ENCODE measurements around the gene ABHD12.

The ABHD12 gene

GRCh38 chr20:25258828-25259227, 131.8 kb downstream of the ABHD12 start:
- TF ChIP-seq SNAI2 (CRISPR knock-in tag; IDR thresholded peaks at IDR 0.05) (no peak), ZFP30 (CRISPR knock-in tag; IDR thresholded peaks at IDR 0.05) (no peak), ZNF565 (CRISPR knock-in tag; conservative IDR thresholded peaks at IDR 0.05; ENCODE audit: low read depth) (no peak), ARNTL (CRISPR knock-in tag; IDR thresholded peaks at IDR 0.05; ENCODE audit: borderline replicate concordance, low read depth) (no peak), ESRRG (CRISPR knock-in tag; IDR thresholded peaks at IDR 0.05) (no peak), TCF4 (CRISPR knock-in tag; IDR thresholded peaks at IDR 0.05; ENCODE audit: borderline replicate concordance) (no peak), ZNF8 (CRISPR knock-in tag; IDR thresholded peaks at IDR 0.05) (no peak), BACH2 (CRISPR knock-in tag; IDR thresholded peaks at IDR 0.05; ENCODE audit: borderline replicate concordance) (no peak), PATZ1 (CRISPR knock-in tag; IDR thresholded peaks at IDR 0.05; ENCODE audit: borderline replicate concordance) (no peak), PPARA (CRISPR knock-in tag; IDR thresholded peaks at IDR 0.05; ENCODE audit: borderline replicate concordance) (no peak), CREB5 (CRISPR knock-in tag; IDR thresholded peaks at IDR 0.05; ENCODE audit: low read depth) (no peak), GLIS3 (CRISPR knock-in tag; IDR thresholded peaks at IDR 0.05) (no peak), POU6F1 (CRISPR knock-in tag; IDR thresholded peaks at IDR 0.05; ENCODE audit: borderline replicate concordance, low read depth) (no peak), OSR1 (CRISPR knock-in tag; IDR thresholded peaks at IDR 0.05) (no peak), RARB (CRISPR knock-in tag; IDR thresholded peaks at IDR 0.05) (no peak), ZFP3 (CRISPR knock-in tag; IDR thresholded peaks at IDR 0.05) (no peak), TOX (CRISPR knock-in tag; IDR thresholded peaks at IDR 0.05; ENCODE audit: borderline replicate concordance) (no peak), ZC3H10 (CRISPR knock-in tag; IDR thresholded peaks at IDR 0.05) (no peak)
- TF ChIP-seq, protein P1, sequence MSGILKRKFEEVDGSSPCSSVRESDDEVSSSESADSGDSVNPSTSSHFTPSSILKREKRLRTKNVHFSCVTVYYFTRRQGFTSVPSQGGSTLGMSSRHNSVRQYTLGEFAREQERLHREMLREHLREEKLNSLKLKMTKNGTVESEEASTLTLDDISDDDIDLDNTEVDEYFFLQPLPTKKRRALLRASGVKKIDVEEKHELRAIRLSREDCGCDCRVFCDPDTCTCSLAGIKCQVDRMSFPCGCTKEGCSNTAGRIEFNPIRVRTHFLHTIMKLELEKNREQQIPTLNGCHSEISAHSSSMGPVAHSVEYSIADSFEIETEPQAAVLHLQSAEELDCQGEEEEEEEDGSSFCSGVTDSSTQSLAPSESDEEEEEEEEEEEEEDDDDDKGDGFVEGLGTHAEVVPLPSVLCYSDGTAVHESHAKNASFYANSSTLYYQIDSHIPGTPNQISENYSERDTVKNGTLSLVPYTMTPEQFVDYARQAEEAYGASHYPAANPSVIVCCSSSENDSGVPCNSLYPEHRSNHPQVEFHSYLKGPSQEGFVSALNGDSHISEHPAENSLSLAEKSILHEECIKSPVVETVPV (CRISPR knock-in tag; IDR thresholded peaks at IDR 0.05): no peak
- TF ChIP-seq, protein P2, sequence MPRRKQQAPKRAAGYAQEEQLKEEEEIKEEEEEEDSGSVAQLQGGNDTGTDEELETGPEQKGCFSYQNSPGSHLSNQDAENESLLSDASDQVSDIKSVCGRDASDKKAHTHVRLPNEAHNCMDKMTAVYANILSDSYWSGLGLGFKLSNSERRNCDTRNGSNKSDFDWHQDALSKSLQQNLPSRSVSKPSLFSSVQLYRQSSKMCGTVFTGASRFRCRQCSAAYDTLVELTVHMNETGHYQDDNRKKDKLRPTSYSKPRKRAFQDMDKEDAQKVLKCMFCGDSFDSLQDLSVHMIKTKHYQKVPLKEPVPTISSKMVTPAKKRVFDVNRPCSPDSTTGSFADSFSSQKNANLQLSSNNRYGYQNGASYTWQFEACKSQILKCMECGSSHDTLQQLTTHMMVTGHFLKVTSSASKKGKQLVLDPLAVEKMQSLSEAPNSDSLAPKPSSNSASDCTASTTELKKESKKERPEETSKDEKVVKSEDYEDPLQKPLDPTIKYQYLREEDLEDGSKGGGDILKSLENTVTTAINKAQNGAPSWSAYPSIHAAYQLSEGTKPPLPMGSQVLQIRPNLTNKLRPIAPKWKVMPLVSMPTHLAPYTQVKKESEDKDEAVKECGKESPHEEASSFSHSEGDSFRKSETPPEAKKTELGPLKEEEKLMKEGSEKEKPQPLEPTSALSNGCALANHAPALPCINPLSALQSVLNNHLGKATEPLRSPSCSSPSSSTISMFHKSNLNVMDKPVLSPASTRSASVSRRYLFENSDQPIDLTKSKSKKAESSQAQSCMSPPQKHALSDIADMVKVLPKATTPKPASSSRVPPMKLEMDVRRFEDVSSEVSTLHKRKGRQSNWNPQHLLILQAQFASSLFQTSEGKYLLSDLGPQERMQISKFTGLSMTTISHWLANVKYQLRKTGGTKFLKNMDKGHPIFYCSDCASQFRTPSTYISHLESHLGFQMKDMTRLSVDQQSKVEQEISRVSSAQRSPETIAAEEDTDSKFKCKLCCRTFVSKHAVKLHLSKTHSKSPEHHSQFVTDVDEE (CRISPR knock-in tag; IDR thresholded peaks at IDR 0.05): no peak
- no peak for ATAC-seq

DNA sequence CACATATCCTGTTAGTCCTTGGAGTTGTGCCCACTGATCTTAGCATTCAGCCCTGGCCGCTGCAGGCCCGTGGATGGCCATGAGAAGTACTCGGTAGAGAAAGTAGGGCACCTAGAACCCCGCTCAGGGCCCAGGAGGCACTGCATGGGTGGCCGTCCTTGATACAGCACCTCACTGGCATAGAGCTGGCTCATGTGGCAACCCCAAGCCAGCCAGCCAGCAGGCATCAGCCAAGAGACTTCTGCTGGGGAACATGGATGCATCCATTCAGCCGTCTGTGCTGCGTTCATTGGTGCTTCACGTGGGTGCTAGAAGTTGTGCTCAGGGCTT, 132.2 kb downstream of the ABHD12 start:
- ATAC-seq: no peak
- TF ChIP-seq CREB5 (CRISPR knock-in tag; IDR thresholded peaks at IDR 0.05; ENCODE audit: low read depth) (no peak), ZC3H10 (CRISPR knock-in tag; IDR thresholded peaks at IDR 0.05) (no peak), ESRRG (CRISPR knock-in tag; IDR thresholded peaks at IDR 0.05) (no peak), ZNF70 (CRISPR knock-in tag; IDR thresholded peaks at IDR 0.05) (no peak), RARB (CRISPR knock-in tag; IDR thresholded peaks at IDR 0.05) (no peak), PATZ1 (CRISPR knock-in tag; IDR thresholded peaks at IDR 0.05; ENCODE audit: borderline replicate concordance) (no peak), OSR1 (CRISPR knock-in tag; IDR thresholded peaks at IDR 0.05) (no peak), ZFP30 (CRISPR knock-in tag; IDR thresholded peaks at IDR 0.05) (no peak), POU6F1 (CRISPR knock-in tag; IDR thresholded peaks at IDR 0.05; ENCODE audit: borderline replicate concordance, low read depth) (no peak), ISL1 (CRISPR knock-in tag; IDR thresholded peaks at IDR 0.05) (no peak), BACH2 (CRISPR knock-in tag; IDR thresholded peaks at IDR 0.05; ENCODE audit: borderline replicate concordance) (no peak), ZNF565 (CRISPR knock-in tag; conservative IDR thresholded peaks at IDR 0.05; ENCODE audit: low read depth) (no peak), ZNF8 (CRISPR knock-in tag; IDR thresholded peaks at IDR 0.05) (no peak), TCF4 (CRISPR knock-in tag; IDR thresholded peaks at IDR 0.05; ENCODE audit: borderline replicate concordance) (no peak), SNAI2 (CRISPR knock-in tag; IDR thresholded peaks at IDR 0.05) (no peak)
- TF ChIP-seq, protein P1 (CRISPR knock-in tag; IDR thresholded peaks at IDR 0.05): no peak
